ENCODE results near the gene DUT. TPM values are rescaled to one million over a fixed set of nuclear protein-coding genes. Genes with fewer than 3 reads are reported as not detected.

Gene DUT
- total RNA-seq, 1 donor from 2014 or later, result 41.4 TPM

DNA sequence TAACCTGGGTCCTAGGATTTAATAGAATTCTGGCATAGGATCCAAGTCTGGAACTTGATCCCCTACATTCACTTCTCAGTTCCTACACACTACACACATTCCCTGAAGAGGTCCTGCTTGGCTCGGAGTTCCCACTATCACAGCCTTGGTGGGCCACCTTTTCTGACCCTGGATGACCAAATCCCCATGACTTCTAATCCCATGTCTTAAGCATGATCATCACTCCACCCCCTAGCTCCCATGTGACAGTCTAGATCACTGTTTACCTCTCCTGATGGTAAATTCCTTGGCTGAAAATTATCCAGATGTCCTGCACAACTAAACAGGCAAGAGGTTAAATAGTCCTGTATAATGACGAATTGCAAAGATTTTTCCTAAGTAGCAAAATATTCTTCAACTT is 40.3 kb downstream of the DUT start:
- no peak for DNase-seq (ENCODE audit: low read depth)
- H3K9me3 ChIP-seq (ENCODE audit: insufficient read depth, low read depth, low read length), result no peaks in the 10 kb centered on the region
- peaks cover 2% of the 10 kb centered on the region for H3K36me3 Mint-ChIP-seq (ENCODE audit: low read depth, unreplicated experiment)
- H3K4me3 Mint-ChIP-seq (ENCODE audit: unreplicated experiment), result no peak overlapping the region
- H3K27ac ChIP-seq (ENCODE audit: low read depth, low read length), result no peak overlapping the region
- no peaks in the 10 kb centered on the region for H3K27me3 ChIP-seq (ENCODE audit: insufficient read depth, low read length)
- H3K27ac Mint-ChIP-seq (ENCODE audit: unreplicated experiment), result no peak overlapping the region
- H4K20me1 ChIP-seq (ENCODE audit: insufficient read depth, low read length), result no peaks in the 10 kb centered on the region
- H3K79me2 ChIP-seq (ENCODE audit: insufficient read depth, low read length), result no peaks in the 10 kb centered on the region
- no peak for FAIRE-seq
- H3K4me1 ChIP-seq (ENCODE audit: insufficient read depth, low read length), result peaks cover 18% of the 10 kb centered on the region
- no peaks in the 10 kb centered on the region for H3K36me3 ChIP-seq (ENCODE audit: insufficient read depth, low read length)
- no peak overlapping the region for H3K9ac ChIP-seq (ENCODE audit: low read length)
- no peak overlapping the region for H2AFZ ChIP-seq (ENCODE audit: low read depth, low read length)
- H3K4me2 ChIP-seq (ENCODE audit: low read length), result no peak overlapping the region
- peaks cover 29% of the 10 kb centered on the region for H3K4me1 Mint-ChIP-seq (ENCODE audit: low read depth, unreplicated experiment)
- H3K27me3 Mint-ChIP-seq (ENCODE audit: low read depth, unreplicated experiment), result no peaks in the 10 kb centered on the region
- TF ChIP-seq CTCF (IDR thresholded peaks at IDR 0.05; ENCODE audit: insufficient read depth, low read depth, low read length) (no peak), EZH2 (IDR thresholded peaks at IDR 0.05; ENCODE audit: insufficient read depth, low read length) (no peak)
- H3K9me3 Mint-ChIP-seq (ENCODE audit: unreplicated experiment), result peaks cover 8% of the 10 kb centered on the region
- no peak overlapping the region for H3K4me3 ChIP-seq (ENCODE audit: insufficient read depth, low read depth, low read length)

DNA sequence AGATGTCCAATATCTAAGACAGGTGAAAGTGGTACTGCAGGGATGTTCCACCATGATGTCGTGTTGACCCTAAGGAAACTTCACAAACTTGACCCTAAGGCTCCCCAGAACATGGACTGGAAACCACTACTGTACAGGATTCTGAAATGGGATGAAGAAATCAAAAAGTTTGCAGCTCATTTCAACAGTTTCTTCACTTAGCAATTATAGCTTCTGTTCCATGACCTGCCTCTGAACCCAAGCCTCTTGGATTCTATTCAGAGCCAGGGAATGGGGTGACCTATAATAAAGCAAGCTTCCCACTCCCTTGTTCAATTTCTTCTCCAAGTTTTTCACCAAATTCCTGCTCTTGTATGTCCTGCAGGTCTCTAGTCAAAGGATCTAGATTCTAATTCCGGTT is 40.7 kb downstream of the DUT start:
- Histone ChIP-seq H3K27me3 (ENCODE audit: insufficient read depth, low read length) (no peaks in the 10 kb centered on the region), H3K4me2 (ENCODE audit: low read length) (no peak overlapping the region), H3K4me3 (ENCODE audit: insufficient read depth, low read depth, low read length) (no peak overlapping the region), H2AFZ (ENCODE audit: low read depth, low read length) (no peak overlapping the region), H3K9ac (ENCODE audit: low read length) (no peak overlapping the region), H3K9me3 (ENCODE audit: insufficient read depth, low read depth, low read length) (no peaks in the 10 kb centered on the region), H3K4me1 (ENCODE audit: insufficient read depth, low read length) (peaks cover 18% of the 10 kb centered on the region), H3K36me3 (ENCODE audit: insufficient read depth, low read length) (no peaks in the 10 kb centered on the region), H3K27ac (ENCODE audit: low read depth, low read length) (no peak overlapping the region), H4K20me1 (ENCODE audit: insufficient read depth, low read length) (no peaks in the 10 kb centered on the region), H3K79me2 (ENCODE audit: insufficient read depth, low read length) (no peaks in the 10 kb centered on the region)
- Mint-ChIP-seq H3K9me3 (ENCODE audit: unreplicated experiment) (peaks cover 8% of the 10 kb centered on the region), H3K4me3 (ENCODE audit: unreplicated experiment) (no peak overlapping the region), H3K4me1 (ENCODE audit: low read depth, unreplicated experiment) (peaks cover 25% of the 10 kb centered on the region), H3K27ac (ENCODE audit: unreplicated experiment) (no peak overlapping the region), H3K36me3 (ENCODE audit: low read depth, unreplicated experiment) (peaks cover 2% of the 10 kb centered on the region), H3K27me3 (ENCODE audit: low read depth, unreplicated experiment) (no peaks in the 10 kb centered on the region)
- no peak for FAIRE-seq
- no peak for DNase-seq (ENCODE audit: low read depth)
- no peak for TF ChIP-seq CTCF (IDR thresholded peaks at IDR 0.05; ENCODE audit: insufficient read depth, low read depth, low read length)
- no peak for TF ChIP-seq EZH2 (IDR thresholded peaks at IDR 0.05; ENCODE audit: insufficient read depth, low read length)

DNA sequence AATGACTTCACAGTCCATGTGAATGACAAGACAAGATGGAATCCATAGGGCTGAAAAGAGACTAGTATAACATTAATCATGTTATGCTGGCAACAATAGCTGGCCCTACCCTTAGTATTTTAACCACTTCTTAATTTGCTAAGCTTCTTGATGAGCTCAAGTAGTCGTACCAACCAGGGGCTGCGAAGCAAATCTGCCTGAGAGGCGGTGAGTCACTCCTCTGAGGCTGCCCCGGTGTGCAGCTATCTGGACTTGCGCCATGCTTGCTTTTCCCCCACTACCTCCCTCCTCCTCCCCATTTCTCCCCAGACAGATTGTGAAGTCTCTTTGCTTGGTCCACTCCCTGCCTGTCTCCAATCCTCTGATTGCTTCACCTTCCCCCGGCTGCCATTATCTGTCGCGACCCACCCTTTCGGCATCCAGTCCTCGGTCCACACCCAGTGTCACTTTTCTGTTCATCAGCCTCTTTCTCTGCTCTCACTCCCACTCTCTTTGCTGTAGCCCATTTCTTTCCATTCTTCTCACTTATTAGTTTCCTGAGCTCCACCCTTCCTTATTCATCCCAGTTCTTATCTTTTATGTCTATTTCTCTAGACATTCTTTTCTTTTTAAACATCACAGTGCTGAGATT is 42.7 kb downstream of the DUT start:
- Histone ChIP-seq H3K27ac (ENCODE audit: low read depth, low read length) (peak overlapping the region; percentile 73), H3K4me1 (ENCODE audit: insufficient read depth, low read length) (peaks cover 18% of the 10 kb centered on the region), H3K9me3 (ENCODE audit: insufficient read depth, low read depth, low read length) (no peaks in the 10 kb centered on the region), H3K36me3 (ENCODE audit: insufficient read depth, low read length) (no peaks in the 10 kb centered on the region), H3K4me3 (ENCODE audit: insufficient read depth, low read depth, low read length) (peak overlapping the region; percentile 12), H2AFZ (ENCODE audit: low read depth, low read length) (peak overlapping the region; percentile 28), H3K4me2 (ENCODE audit: low read length) (peak overlapping the region; percentile 76), H3K27me3 (ENCODE audit: insufficient read depth, low read length) (no peaks in the 10 kb centered on the region), H3K79me2 (ENCODE audit: insufficient read depth, low read length) (no peaks in the 10 kb centered on the region), H3K9ac (ENCODE audit: low read length) (peak overlapping the region; percentile 36), H4K20me1 (ENCODE audit: insufficient read depth, low read length) (no peaks in the 10 kb centered on the region)
- Mint-ChIP-seq H3K27ac (ENCODE audit: unreplicated experiment) (peak overlapping the region; percentile 13), H3K27me3 (ENCODE audit: low read depth, unreplicated experiment) (no peaks in the 10 kb centered on the region), H3K4me3 (ENCODE audit: unreplicated experiment) (peak overlapping the region; percentile 1), H3K9me3 (ENCODE audit: unreplicated experiment) (peaks cover 14% of the 10 kb centered on the region), H3K4me1 (ENCODE audit: low read depth, unreplicated experiment) (peaks cover 20% of the 10 kb centered on the region), H3K36me3 (ENCODE audit: low read depth, unreplicated experiment) (peaks cover 2% of the 10 kb centered on the region)
- peak; percentile 97 for DNase-seq (ENCODE audit: low read depth)
- peak; percentile 17 for FAIRE-seq
- no peak for TF ChIP-seq CTCF (IDR thresholded peaks at IDR 0.05; ENCODE audit: insufficient read depth, low read depth, low read length)
